VCaP (cell line): Measurements from ENCODE around the gene ITGB5.
A peak's percentile ranks its signal among the peaks of the same experiment; 100 is the strongest.

Experiments used
- H3K27ac ChIP-seq: fragments of 450-650 bp; 2 replicates; pipeline ENCODE4 v1.5.1; 2017
- CTCF ChIP-seq: fragments of 450-650 bp; conservative IDR thresholded peaks from 2 replicates; pipeline ENCODE4 v1.5.1; 2017; ENCODE audit warnings: mild to moderate bottlenecking, moderate library complexity

ITGB5 gene

DNA sequence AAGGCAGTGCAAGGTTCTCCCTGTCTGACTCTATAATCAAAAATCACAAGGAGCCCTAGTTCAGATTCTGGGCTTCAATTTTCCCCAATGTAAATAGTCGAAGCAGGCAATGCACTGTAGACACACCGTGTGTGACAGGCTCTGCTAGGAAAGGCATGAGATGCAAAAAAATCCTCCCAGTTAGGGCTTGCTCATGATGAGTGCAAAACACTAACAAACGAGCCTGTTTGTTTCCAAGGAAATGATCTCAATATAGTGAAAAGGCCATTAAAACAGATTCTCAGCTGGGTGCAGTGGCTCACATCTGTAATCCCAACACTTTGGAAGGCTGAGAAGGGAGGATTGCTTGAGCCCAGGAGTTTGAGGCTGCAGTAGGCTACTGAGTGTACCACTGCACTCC lies 101.2 kb downstream of the ITGB5 start:
- TF ChIP-seq CTCF = no peak
- peak overlapping the region; percentile 57 for H3K27ac ChIP-seq

- H3K27ac ChIP-seq = no peak overlapping the region
- TF ChIP-seq CTCF = no peak
Observed at GRCh38 chr3:124784686-124785382, 102.3 kb downstream of the ITGB5 start.

- H3K27ac ChIP-seq = no peak overlapping the region
- TF ChIP-seq CTCF = no peak
Observed at GRCh38 chr3:124783696-124784095, 103.5 kb downstream of the ITGB5 start.

- H3K27ac ChIP-seq = peak overlapping the region; percentile 36
Observed at GRCh38 chr3:124782377-124782712, 104.8 kb downstream of the ITGB5 start.

GRCh38 chr3:124781476-124782376 lies 105.4 kb downstream of the ITGB5 start:
- TF ChIP-seq CTCF = no peak
- peak overlapping the region; percentile 36 for H3K27ac ChIP-seq

GRCh38 chr3:124780761-124781475 lies 106.2 kb downstream of the ITGB5 start:
- H3K27ac ChIP-seq = peak overlapping the region; percentile 36; the same call in 1 of the 2 replicates

GRCh38 chr3:124780356-124780755 lies 106.8 kb downstream of the ITGB5 start:
- no peak overlapping the region for H3K27ac ChIP-seq
- TF ChIP-seq CTCF = no peak

More at GRCh38 chr3:124780761-124781475, 106.2 kb downstream of the ITGB5 start:
- TF ChIP-seq CTCF = no peak
